Liver (tissue), 9 donors: ENCODE data around the gene CARM1. TPM values are rescaled to one million over a fixed set of nuclear protein-coding genes. Genes with fewer than 3 reads are reported as not detected.

Experiments
- DNase-seq: peaks from one replicate; pipeline ENCODE4 v3.0.0-alpha.2; 2017; ENCODE audit warnings: low spot score
- H3K27ac ChIP-seq, 2 donors: one replicate each; pipeline ENCODE4 v1.7.0; 2013; ENCODE audit warnings: inconsistent platforms in 2 of 2, low read length in 2 of 2, control low read depth in 1 of 2, low read depth in 1 of 2, mild to moderate bottlenecking in 1 of 2
- H3K27me3 ChIP-seq, 4 donors: one replicate each; pipeline versions ENCODE4 v1.6.1 to v1.7.0; 2013; ENCODE audit warnings: low read length in 3 of 4, inconsistent platforms in 1 of 4, mild to moderate bottlenecking in 1 of 4, moderate library complexity in 1 of 4; ENCODE audit not compliant: control insufficient read depth in 4 of 4, insufficient read depth in 4 of 4
- H3K36me3 ChIP-seq, 4 donors: one replicate each; pipeline versions ENCODE4 v1.6.1 to v1.7.0; 2013; ENCODE audit warnings: low read length in 3 of 4, mild to moderate bottlenecking in 3 of 4, low read depth in 1 of 4, moderate library complexity in 1 of 4; ENCODE audit not compliant: control insufficient read depth in 4 of 4, insufficient read depth in 3 of 4
- H3K4me1 ChIP-seq, 4 donors: one replicate each; pipeline versions ENCODE4 v1.6.1 to v1.7.0; 2013; ENCODE audit warnings: low read length in 3 of 4, mild to moderate bottlenecking in 3 of 4, moderate library complexity in 1 of 4; ENCODE audit not compliant: control insufficient read depth in 4 of 4, insufficient read depth in 4 of 4
- H3K4me3 ChIP-seq, 3 donors: one replicate each; pipeline versions ENCODE4 v1.6.1 to v1.7.0; 2013; ENCODE audit warnings: low read length in 3 of 3, control low read depth in 1 of 3, low read depth in 1 of 3, mild to moderate bottlenecking in 1 of 3
- H3K9ac ChIP-seq, 2 donors: one replicate each; pipeline ENCODE4 v1.7.0; 2013; ENCODE audit warnings: low read length in 2 of 2, mild to moderate bottlenecking in 2 of 2, moderate library complexity in 2 of 2, control low read depth in 1 of 2, low read depth in 1 of 2
- H3K9me3 ChIP-seq, 4 donors: one replicate each; pipeline versions ENCODE4 v1.6.1 to v1.7.0; 2013; ENCODE audit warnings: low read length in 3 of 4; ENCODE audit not compliant: control insufficient read depth in 4 of 4
- EGR1 ChIP-seq, 2 donors: IDR thresholded peaks; 2 replicates each; pipeline ENCODE4 v1.6.1; 2016 to 2018; ENCODE audit warnings: antibody characterized with exemption in 2 of 2, low read depth in 2 of 2
- FOXA1 ChIP-seq: IDR thresholded peaks from 2 replicates; pipeline ENCODE4 v1.6.1; 2016; ENCODE audit warnings: antibody characterized with exemption
- GABPA ChIP-seq, 2 donors: IDR thresholded peaks in 1 of 2; conservative IDR thresholded peaks in 1 of 2; 2 replicates each; pipeline ENCODE4 v1.6.1; 2016; ENCODE audit warnings: antibody characterized with exemption in 2 of 2, mild to moderate bottlenecking in 1 of 2, moderate library complexity in 1 of 2
- HNF4A ChIP-seq, 2 donors: conservative IDR thresholded peaks; 2 replicates each; pipeline ENCODE4 v1.6.1; 2016; ENCODE audit warnings: antibody characterized with exemption in 2 of 2, mild to moderate bottlenecking in 2 of 2
- HNF4G ChIP-seq: IDR thresholded peaks from 2 replicates; pipeline ENCODE4 v1.6.1; 2016; ENCODE audit warnings: antibody characterized with exemption
- JUND ChIP-seq, 2 donors: IDR thresholded peaks; 2 replicates each; pipeline ENCODE4 v1.6.1; 2016; ENCODE audit warnings: antibody characterized with exemption in 2 of 2
- NR2F2 ChIP-seq: IDR thresholded peaks from 2 replicates; pipeline ENCODE4 v1.6.1; 2016; ENCODE audit warnings: antibody characterized with exemption
- RAD21 ChIP-seq, 2 donors: IDR thresholded peaks; 2 replicates each; pipeline ENCODE4 v1.6.1; 2016; ENCODE audit warnings: antibody characterized with exemption in 2 of 2, mild to moderate bottlenecking in 2 of 2
- RXRA ChIP-seq, 2 donors: IDR thresholded peaks; 2 replicates each; pipeline ENCODE4 v1.6.1; 2017 to 2018; ENCODE audit warnings: antibody characterized with exemption in 2 of 2, mild to moderate bottlenecking in 1 of 2
- SP1 ChIP-seq: IDR thresholded peaks from 2 replicates; pipeline ENCODE4 v1.6.1; 2018; ENCODE audit warnings: antibody characterized with exemption, mild to moderate bottlenecking
- TAF1 ChIP-seq: conservative IDR thresholded peaks from 2 replicates; pipeline ENCODE4 v1.6.1; 2016; ENCODE audit warnings: antibody characterized with exemption, mild to moderate bottlenecking
- YY1 ChIP-seq: IDR thresholded peaks from 2 replicates; pipeline ENCODE4 v1.6.1; 2016; ENCODE audit warnings: antibody characterized with exemption, mild to moderate bottlenecking
- WGBS: extraction: QIAGEN DNeasy Blood & Tissue Kit; methylation state at CpG from one replicate; pipeline ENCODE4 v1.1.7; 2013; 5-methylcytosine and 5-hydroxymethylcytosine counted together
- polyA plus RNA-seq, 2 donors: library from polyadenylated mRNA; stranded (reverse) in 1 of 2; unstranded in 1 of 2; fragments of 200-250 nt in 1 of 2; fragments of >200 nt in 1 of 2; fragmentation: Nextera tagmentation in 1 of 2; extraction: Ambion mirVana in 1 of 2; gene quantifications; one replicate each; pipeline versions ENCODE4 v1.2.1 to v1.2.3, GENCODE V29; 2013 to 2015
- total RNA-seq, 2 donors: library from RNA; depleted of rRNA; stranded (reverse); fragments of >200 nt; gene quantifications; one replicate each; pipeline ENCODE4 v1.2.3, GENCODE V29; 2014
- TF ChIP-seq, protein P1 (sequence below): IDR thresholded peaks from 2 replicates; pipeline ENCODE4 v1.6.1; 2016; ENCODE audit warnings: antibody characterized with exemption
- TF ChIP-seq, protein P2 (sequence below): fragments of 150-350 bp; IDR thresholded peaks from 2 replicates; pipeline ENCODE4 v1.5.1; 2017; ENCODE audit warnings: improper control_type of control experiment, low read depth, low read length; ENCODE audit not compliant: missing input control
- TF ChIP-seq, protein P3 (sequence below): IDR thresholded peaks from 2 replicates; pipeline ENCODE4 v1.6.1; 2016; ENCODE audit warnings: antibody characterized with exemption, mild to moderate bottlenecking
- donor health status: healthy.
- donor health status: healthy.
- donor health status: healthy.
- donor health status: healthy.
- donor health status: healthy.

The CARM1 gene
- total and polyA plus RNA-seq, 4 donors = 5.1 to 18.3 (median 15.1) TPM

DNA sequence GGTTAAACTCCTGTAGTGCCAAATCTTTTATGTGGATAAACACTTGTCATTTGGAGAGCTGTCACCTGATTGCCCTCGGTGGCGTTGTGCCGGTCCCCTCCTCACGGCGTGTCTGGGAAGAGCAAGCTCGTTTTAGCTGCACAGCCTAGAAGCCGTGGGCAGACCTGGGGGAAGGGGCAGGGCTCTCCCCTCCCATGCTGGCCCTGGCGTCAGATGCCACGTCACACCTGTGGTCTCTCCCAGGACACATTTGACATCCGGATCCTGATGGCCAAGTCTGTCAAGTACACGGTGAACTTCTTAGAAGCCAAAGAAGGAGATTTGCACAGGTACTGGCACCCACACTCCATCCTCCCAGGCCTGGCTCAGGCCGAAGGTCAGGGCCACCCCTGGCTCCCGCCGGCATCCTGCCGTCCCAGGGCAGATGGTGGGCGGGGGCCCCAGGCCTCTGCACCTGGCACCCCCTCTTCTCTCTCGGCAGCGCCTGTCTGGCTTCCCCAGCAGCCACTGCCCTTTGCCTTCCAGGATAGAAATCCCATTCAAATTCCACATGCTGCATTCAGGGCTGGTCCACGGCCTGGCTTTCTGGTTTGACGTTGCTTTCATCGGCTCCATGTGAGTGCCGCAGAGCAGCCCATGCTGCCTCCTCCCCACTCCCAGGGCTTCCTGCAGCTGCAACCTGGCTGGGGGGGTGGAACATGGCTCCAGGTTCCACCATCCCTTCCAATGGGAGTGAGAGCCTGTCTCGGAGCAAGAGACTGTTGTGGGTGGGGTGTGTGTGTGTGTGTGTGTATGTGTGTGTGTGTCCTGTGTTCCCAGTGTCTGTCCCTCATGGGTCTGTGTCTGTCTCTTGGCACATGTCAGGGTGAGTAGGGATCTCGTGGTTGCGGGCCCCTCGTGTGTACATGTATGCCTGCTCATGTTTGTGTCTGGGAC is 48.3 kb downstream of the CARM1 start:
- H3K36me3 ChIP-seq = peaks cover 3 to 55% (median 10%) of the 10 kb centered on the region in 4 donors
- H3K4me3 ChIP-seq = no peak overlapping the region
- H3K9ac ChIP-seq = no peak overlapping the region
- H3K9me3 ChIP-seq = no peaks in the 10 kb centered on the region
- TF ChIP-seq, protein P1, sequence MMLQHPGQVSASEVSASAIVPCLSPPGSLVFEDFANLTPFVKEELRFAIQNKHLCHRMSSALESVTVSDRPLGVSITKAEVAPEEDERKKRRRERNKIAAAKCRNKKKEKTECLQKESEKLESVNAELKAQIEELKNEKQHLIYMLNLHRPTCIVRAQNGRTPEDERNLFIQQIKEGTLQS = no peak
- TF ChIP-seq TAF1 = no peak
- no peak for TF ChIP-seq JUND (IDR thresholded peaks at IDR 0.05)
- no peak for TF ChIP-seq HNF4G
- TF ChIP-seq, protein P2, sequence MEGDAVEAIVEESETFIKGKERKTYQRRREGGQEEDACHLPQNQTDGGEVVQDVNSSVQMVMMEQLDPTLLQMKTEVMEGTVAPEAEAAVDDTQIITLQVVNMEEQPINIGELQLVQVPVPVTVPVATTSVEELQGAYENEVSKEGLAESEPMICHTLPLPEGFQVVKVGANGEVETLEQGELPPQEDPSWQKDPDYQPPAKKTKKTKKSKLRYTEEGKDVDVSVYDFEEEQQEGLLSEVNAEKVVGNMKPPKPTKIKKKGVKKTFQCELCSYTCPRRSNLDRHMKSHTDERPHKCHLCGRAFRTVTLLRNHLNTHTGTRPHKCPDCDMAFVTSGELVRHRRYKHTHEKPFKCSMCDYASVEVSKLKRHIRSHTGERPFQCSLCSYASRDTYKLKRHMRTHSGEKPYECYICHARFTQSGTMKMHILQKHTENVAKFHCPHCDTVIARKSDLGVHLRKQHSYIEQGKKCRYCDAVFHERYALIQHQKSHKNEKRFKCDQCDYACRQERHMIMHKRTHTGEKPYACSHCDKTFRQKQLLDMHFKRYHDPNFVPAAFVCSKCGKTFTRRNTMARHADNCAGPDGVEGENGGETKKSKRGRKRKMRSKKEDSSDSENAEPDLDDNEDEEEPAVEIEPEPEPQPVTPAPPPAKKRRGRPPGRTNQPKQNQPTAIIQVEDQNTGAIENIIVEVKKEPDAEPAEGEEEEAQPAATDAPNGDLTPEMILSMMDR = no peak
- TF ChIP-seq EGR1 (IDR thresholded peaks at IDR 0.05; ENCODE audit: low read depth in 2 of 2) = no peak
- no peak for TF ChIP-seq GABPA (IDR thresholded peaks at IDR 0.05 in 1 of 2, conservative IDR thresholded peaks at IDR 0.05 in 1 of 2)
- H3K4me1 ChIP-seq = no peaks in the 10 kb centered on the region
- no peak for DNase-seq
- H3K27ac ChIP-seq = no peak overlapping the region
- H3K27me3 ChIP-seq = no peaks in the 10 kb centered on the region
- WGBS = 86% methylated on average over 26 of the region's 26 CpGs

DNA sequence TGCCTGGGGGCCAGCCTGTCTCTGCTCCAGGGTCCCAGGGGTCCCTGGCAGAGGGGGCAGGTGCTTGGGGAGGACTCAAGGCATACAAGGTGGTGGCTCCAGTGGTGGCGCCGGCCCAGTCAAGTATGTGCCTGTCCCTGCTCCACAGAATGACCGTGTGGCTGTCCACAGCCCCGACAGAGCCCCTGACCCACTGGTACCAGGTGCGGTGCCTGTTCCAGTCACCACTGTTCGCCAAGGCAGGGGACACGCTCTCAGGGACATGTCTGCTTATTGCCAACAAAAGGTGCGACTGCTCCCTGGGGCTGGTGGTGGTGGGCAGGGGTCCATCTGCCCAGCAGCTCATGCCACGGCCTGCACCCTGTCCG is 48.9 kb downstream of the CARM1 start:
- Histone ChIP-seq H3K4me3 (no peak overlapping the region), H3K36me3 (peaks cover 5 to 57% (median 10%) of the 10 kb centered on the region in 4 donors), H3K27me3 (no peaks in the 10 kb centered on the region), H3K9ac (no peak overlapping the region), H3K9me3 (no peaks in the 10 kb centered on the region), H3K4me1 (peaks cover 0 to under 1% (median 0%) of the 10 kb centered on the region in 4 donors), H3K27ac (no peak overlapping the region)
- WGBS = 97% methylated on average over 10 of the region's 10 CpGs
- TF ChIP-seq FOXA1 (no peak), HNF4A (conservative IDR thresholded peaks at IDR 0.05) (no peak), TAF1 (no peak), HNF4G (no peak), RXRA (IDR thresholded peaks at IDR 0.05) (no peak), EGR1 (IDR thresholded peaks at IDR 0.05; ENCODE audit: low read depth in 2 of 2) (no peak), SP1 (no peak), RAD21 (IDR thresholded peaks at IDR 0.05) (no peak), NR2F2 (no peak), YY1 (no peak), JUND (IDR thresholded peaks at IDR 0.05) (no peak)
- TF ChIP-seq, protein P3, sequence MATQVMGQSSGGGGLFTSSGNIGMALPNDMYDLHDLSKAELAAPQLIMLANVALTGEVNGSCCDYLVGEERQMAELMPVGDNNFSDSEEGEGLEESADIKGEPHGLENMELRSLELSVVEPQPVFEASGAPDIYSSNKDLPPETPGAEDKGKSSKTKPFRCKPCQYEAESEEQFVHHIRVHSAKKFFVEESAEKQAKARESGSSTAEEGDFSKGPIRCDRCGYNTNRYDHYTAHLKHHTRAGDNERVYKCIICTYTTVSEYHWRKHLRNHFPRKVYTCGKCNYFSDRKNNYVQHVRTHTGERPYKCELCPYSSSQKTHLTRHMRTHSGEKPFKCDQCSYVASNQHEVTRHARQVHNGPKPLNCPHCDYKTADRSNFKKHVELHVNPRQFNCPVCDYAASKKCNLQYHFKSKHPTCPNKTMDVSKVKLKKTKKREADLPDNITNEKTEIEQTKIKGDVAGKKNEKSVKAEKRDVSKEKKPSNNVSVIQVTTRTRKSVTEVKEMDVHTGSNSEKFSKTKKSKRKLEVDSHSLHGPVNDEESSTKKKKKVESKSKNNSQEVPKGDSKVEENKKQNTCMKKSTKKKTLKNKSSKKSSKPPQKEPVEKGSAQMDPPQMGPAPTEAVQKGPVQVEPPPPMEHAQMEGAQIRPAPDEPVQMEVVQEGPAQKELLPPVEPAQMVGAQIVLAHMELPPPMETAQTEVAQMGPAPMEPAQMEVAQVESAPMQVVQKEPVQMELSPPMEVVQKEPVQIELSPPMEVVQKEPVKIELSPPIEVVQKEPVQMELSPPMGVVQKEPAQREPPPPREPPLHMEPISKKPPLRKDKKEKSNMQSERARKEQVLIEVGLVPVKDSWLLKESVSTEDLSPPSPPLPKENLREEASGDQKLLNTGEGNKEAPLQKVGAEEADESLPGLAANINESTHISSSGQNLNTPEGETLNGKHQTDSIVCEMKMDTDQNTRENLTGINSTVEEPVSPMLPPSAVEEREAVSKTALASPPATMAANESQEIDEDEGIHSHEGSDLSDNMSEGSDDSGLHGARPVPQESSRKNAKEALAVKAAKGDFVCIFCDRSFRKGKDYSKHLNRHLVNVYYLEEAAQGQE = no peak
- TF ChIP-seq, protein P1 = no peak
- TF ChIP-seq, protein P2 = no peak
- DNase-seq = no peak
